Activated naive CD8-positive, alpha-beta T cell treated with anti-CD3 and anti-CD28 coated beads, Interleukin-2, amount 10 ng/mL, durations not matched to agents 7 days and 5 days (primary cell): ENCODE measurements around the gene ZBTB38. TPM values are rescaled to one million over a fixed set of nuclear protein-coding genes. Genes with fewer than 3 reads are reported as not detected.

ENCODE experiments used
- ATAC-seq: fragments of 150-1000 bp; cut with Tn5 transposase; one replicate; pipeline ENCODE4 v1.10.0; 2021; ENCODE audit warnings: low read depth, moderate library complexity
- POLR2A ChIA-PET: fragments of 350-600 bp; sonication (Branson Sonifier 250); formaldehyde crosslinking; loops from one replicate; lab custom pipeline; 2021; ENCODE audit warnings: antibody characterized with exemption; lab: Charles Lee
- DNase-seq: peaks from one replicate; pipeline ENCODE4 v3.0.0; 2021
- H3K27ac Mint-ChIP-seq: one replicate; pipeline ENCODE4 v1.8.0; 2022; ENCODE audit warnings: mild to moderate bottlenecking, mixed read lengths
- H3K27me3 Mint-ChIP-seq: one replicate; pipeline ENCODE4 v1.8.0; 2022; ENCODE audit warnings: mild to moderate bottlenecking, moderate library complexity, mixed read lengths
- H3K36me3 Mint-ChIP-seq: one replicate; pipeline ENCODE4 v1.8.0; 2021; ENCODE audit warnings: mild to moderate bottlenecking, mixed read lengths
- H3K4me1 Mint-ChIP-seq: one replicate; pipeline ENCODE4 v1.8.0; 2021; ENCODE audit warnings: mixed read lengths
- H3K4me3 Mint-ChIP-seq: one replicate; pipeline ENCODE4 v1.8.0; 2022; ENCODE audit warnings: mild to moderate bottlenecking, moderate library complexity, mixed read lengths
- H3K9me3 Mint-ChIP-seq: one replicate; pipeline ENCODE4 v1.8.0; 2021; ENCODE audit warnings: mixed read lengths
- total RNA-seq, 2 experiments: library from RNA; stranded (reverse); gene quantifications; one replicate each; pipeline ENCODE4 v1.2.3, GENCODE V29; 2021

The ZBTB38 gene
- total RNA-seq, 2 experiments from 2014 or later, result 50.1 to 55.1 TPM

DNA sequence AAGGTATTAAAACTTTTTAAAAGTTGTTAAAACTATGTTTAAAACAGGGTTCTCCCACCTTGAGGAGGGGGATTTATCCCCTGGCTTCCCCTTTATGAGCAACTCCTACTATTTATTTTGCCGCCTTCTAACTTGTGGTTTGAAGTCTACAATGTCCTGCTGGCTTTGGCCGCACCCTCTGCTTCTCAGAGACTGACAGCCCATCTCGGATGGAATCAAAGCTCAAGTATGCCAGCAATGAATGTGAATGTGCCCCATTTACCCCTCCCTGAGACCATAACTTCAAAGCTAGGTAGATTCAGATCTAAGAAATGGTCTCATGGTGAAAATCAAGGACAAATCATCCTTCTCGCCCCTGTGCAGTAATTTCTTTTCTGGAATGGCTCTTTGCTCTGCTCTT is 10.3 kb downstream of the ZBTB38 start:
- no peaks in the 10 kb centered on the region for H3K9me3 Mint-ChIP-seq
- DNase-seq, result no peak
- H3K27ac Mint-ChIP-seq, result peak overlapping the region; percentile 9
- POLR2A ChIA-PET, result interaction anchor here (1.4 kb wide), 1 partner anchor 10 kb away, joined by 3 read pairs; no protein-coding TSS in a partner anchor
- no peak for ATAC-seq
- peaks cover 22% of the 10 kb centered on the region for H3K4me1 Mint-ChIP-seq
- H3K36me3 Mint-ChIP-seq, result no peaks in the 10 kb centered on the region
- H3K4me3 Mint-ChIP-seq, result no peak overlapping the region
- H3K27me3 Mint-ChIP-seq, result no peaks in the 10 kb centered on the region

DNA sequence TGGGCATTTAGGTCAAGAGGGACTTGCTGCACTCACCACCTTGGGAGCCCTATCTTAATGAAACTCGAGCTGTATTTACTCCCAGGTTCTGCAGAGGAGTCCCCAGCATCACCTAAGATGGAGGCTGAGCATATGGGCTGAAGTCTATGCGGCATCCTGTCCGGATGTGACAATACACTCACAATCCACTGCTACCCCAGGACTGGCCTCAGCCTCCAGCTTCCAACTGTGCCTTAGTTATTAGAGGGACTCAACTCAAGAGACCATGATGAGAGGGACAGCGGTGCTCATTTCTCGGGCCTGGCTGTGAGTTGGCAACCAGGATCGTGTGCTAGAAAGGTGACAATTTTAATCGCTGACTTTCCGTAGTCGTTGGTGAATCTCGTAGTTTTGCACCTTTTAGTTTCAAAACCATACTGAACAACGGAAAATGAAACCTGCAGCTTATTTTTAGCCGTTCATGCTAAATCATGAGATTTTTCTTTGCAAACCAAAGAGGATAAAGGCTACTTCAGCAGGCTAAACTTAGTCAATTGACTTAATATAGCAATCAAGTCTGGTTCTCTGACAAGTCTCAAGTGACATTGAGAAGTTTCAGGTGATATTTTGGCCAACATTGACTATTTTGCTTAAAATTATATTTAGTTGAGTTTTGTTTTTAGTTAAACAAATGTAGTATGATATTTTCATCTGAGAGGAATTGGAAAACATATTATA is 11.1 kb downstream of the ZBTB38 start:
- H3K4me1 Mint-ChIP-seq, result peaks cover 20% of the 10 kb centered on the region

DNA sequence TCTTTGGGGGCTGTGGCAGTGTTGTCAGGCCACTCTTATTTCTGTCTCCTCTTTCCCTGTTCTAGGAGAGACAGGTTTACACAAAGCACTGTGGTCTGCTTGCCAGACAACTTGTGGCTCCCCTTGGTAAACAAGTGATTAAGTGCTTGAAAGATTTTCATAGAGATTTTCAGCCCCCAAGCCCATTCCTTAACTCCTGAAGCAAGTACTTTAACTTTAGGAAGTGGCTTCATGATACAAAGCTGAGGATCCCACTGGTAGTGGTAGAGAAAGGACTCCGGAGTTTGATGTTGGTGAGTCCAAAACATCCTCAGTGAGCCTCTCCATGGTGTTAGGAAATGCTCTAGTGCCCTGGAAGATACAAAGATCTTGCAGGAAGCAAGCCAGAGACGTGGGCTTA is 12.0 kb downstream of the ZBTB38 start:
- POLR2A ChIA-PET, result no interaction called here
- H3K4me3 Mint-ChIP-seq, result no peak overlapping the region
- no peak overlapping the region for H3K27ac Mint-ChIP-seq
- H3K27me3 Mint-ChIP-seq, result no peaks in the 10 kb centered on the region
- DNase-seq (no peak), ATAC-seq (no peak)
- no peaks in the 10 kb centered on the region for H3K36me3 Mint-ChIP-seq
- H3K4me1 Mint-ChIP-seq, result peaks cover 19% of the 10 kb centered on the region
- H3K9me3 Mint-ChIP-seq, result no peaks in the 10 kb centered on the region

More for the DNA sequence above, 11.1 kb downstream of the ZBTB38 start:
- POLR2A ChIA-PET, result no interaction called here
- no peak overlapping the region for H3K4me3 Mint-ChIP-seq
- H3K27ac Mint-ChIP-seq, result no peak overlapping the region
- ATAC-seq (no peak), DNase-seq (no peak)
- H3K36me3 Mint-ChIP-seq, result no peaks in the 10 kb centered on the region
- no peaks in the 10 kb centered on the region for H3K27me3 Mint-ChIP-seq
- no peaks in the 10 kb centered on the region for H3K9me3 Mint-ChIP-seq

DNA sequence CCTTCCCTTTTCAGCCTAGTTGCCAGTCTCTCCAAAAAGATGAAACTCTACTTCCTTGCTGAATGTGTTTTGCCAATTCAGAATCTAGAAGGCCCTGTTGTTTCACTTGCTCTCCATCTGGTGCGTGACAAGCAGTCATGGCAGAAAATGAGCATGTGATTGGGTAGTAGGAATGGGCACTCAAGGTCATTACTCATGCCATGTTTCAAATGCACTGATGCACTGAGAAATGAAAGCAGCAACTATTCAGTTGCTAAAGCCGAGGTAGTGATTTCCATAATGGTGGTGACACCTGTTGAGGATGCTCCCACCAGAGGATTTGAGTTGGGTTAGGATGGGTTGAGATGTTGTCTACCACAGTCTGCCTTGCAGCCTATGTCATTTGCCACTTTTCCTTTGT is 12.7 kb downstream of the ZBTB38 start:
- ATAC-seq, result no peak
- DNase-seq, result no peak
- Mint-ChIP-seq H3K4me3 (no peak overlapping the region), H3K27me3 (no peaks in the 10 kb centered on the region), H3K36me3 (no peaks in the 10 kb centered on the region), H3K9me3 (no peaks in the 10 kb centered on the region), H3K27ac (no peak overlapping the region), H3K4me1 (peaks cover 11% of the 10 kb centered on the region)
- POLR2A ChIA-PET, result no interaction called here

DNA sequence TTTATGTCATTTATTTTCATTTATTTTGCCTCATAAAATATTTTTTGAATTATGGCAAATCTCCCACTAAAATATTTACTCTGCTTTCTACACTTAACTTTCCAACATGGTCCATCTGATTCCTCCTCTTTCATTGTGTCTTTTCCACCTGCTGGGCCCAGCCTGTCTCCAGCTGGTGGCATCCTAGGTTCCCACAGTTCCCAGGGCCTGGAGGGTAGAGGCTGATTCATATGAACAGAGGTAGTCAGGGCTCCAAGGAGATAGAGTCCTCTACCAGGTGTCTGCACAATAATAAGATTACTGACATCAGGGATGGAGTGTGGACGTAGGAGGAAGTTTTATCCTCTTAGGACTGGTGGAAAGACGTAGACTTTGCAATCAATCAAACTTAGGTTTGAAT is 14.3 kb downstream of the ZBTB38 start:
- peaks cover 13% of the 10 kb centered on the region for H3K27me3 Mint-ChIP-seq
- no peaks in the 10 kb centered on the region for H3K36me3 Mint-ChIP-seq
- ATAC-seq (no peak), DNase-seq (no peak)
- no peak overlapping the region for H3K27ac Mint-ChIP-seq
- POLR2A ChIA-PET, result interaction anchor here (0.5 kb wide), 1 partner anchor 49 kb away, joined by 4 read pairs; no protein-coding TSS in a partner anchor
- H3K4me3 Mint-ChIP-seq, result no peak overlapping the region
- H3K4me1 Mint-ChIP-seq, result no peaks in the 10 kb centered on the region
- H3K9me3 Mint-ChIP-seq, result no peaks in the 10 kb centered on the region

DNA sequence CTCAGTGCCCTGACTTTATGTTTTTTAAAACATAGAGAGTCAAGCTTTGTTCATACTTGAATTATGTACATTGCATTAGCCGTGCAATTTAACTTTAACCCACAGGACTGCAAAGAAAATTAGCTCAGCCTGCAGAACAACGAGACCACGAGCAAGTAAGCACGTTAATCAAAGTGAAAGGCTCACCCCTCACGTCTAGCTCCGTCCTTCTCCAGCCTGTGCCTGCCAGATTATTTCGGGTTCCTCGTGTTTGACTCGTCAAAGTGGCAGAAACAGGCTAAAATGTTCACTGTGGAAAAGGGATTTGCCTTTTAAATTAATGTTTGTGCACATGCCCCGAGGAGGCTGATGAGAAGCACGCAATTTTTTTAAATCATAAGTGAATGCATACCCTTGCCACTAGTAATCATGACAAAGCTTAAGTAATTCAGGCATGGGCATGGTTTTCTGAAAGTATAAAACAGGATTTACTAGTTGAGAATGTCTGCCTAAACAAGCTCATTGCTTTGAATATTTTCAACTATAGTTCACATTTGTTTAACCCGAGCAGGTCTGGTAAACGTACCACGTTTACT is 15.3 kb downstream of the ZBTB38 start:
- Mint-ChIP-seq H3K9me3 (no peaks in the 10 kb centered on the region), H3K4me1 (no peaks in the 10 kb centered on the region), H3K36me3 (no peaks in the 10 kb centered on the region), H3K27me3 (peaks cover 13% of the 10 kb centered on the region), H3K4me3 (no peak overlapping the region), H3K27ac (no peak overlapping the region)
- POLR2A ChIA-PET, result no interaction called here
- ATAC-seq, result no peak
- no peak for DNase-seq

DNA sequence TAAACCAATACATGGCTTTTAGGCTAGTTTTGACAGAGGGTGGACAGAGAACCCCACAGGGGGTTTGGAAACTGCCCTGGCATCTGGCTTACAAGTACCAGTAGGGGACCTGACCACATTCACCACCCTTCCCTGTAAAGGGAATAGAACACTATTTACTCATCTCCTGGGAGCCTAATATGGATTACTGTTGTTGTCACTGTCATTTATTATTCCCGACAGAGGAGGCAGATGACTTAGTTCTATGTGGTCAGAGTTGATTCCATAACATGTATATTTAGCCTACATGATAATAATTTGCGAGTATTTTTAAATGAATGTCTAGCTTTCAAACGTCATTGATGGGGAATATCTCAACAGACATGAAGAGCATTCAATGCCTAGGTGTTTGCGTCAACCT is 15.9 kb downstream of the ZBTB38 start:
- no peak for DNase-seq
- ATAC-seq, result no peak
- Mint-ChIP-seq H3K27ac (no peak overlapping the region), H3K27me3 (peaks cover 13% of the 10 kb centered on the region), H3K36me3 (no peaks in the 10 kb centered on the region), H3K4me1 (peaks cover 4% of the 10 kb centered on the region), H3K9me3 (no peaks in the 10 kb centered on the region), H3K4me3 (no peak overlapping the region)
- POLR2A ChIA-PET, result no interaction called here

DNA sequence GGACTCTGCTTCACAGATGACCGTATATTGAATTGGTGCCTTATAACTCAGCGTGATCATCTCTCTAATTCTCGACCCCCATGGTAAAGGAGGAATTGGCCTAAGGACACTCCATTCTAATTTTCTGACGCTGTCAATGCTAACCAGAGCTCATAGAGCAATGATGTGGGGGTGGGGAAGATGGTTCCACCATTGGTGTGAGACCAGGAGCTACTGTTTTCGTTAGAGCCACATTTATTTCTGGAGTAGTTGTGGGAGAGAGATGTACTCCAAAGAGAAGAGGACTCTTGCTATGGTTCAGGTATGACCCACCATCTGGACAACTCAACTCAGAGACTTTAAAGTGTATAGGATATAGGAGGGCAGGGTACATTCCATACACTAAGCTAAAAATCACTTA is 16.3 kb downstream of the ZBTB38 start:
- peaks cover 4% of the 10 kb centered on the region for H3K4me1 Mint-ChIP-seq
- no peak for DNase-seq
- POLR2A ChIA-PET, result no interaction called here
- no peak overlapping the region for H3K27ac Mint-ChIP-seq
- no peaks in the 10 kb centered on the region for H3K36me3 Mint-ChIP-seq
- H3K9me3 Mint-ChIP-seq, result no peaks in the 10 kb centered on the region
- peaks cover 13% of the 10 kb centered on the region for H3K27me3 Mint-ChIP-seq
- no peak overlapping the region for H3K4me3 Mint-ChIP-seq
- no peak for ATAC-seq

DNA sequence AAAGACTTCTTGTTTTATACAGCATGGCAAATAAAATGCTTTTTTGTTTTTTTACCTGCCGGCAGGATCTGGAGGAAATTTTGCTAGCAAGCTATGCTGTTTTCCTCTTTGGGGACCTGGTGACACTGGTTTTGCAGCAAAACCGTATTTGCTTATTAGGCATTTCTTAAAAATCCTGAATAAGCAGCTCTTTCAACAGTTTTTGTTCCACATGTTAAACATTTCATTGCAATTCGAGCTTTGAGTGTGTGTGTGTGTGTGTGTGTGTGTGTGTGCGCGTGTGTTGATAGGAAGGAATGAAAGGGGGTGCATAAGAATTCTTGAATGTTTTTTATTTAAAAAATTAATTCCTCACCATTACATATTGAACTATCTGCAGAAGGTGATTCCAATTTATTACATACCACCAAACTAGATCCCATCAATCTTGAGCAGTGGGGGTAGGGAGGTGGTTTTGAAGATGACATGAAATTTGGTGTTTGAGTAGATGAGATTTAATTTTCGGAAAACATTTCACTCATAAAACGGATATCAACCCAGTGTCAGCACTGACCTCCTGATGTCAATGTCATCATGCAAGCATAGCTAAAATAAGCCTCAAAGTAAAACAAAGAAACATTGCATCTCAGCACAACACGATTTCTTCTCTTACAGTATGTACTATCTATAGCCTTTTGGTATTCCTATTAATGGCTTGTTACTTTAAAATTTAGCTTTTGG is 17.3 kb downstream of the ZBTB38 start:
- POLR2A ChIA-PET, result no interaction called here
- ATAC-seq (no peak), DNase-seq (no peak)
- H3K27ac Mint-ChIP-seq, result no peak overlapping the region
- peaks cover 13% of the 10 kb centered on the region for H3K27me3 Mint-ChIP-seq
- H3K36me3 Mint-ChIP-seq, result peaks cover 2% of the 10 kb centered on the region
- H3K4me1 Mint-ChIP-seq, result peaks cover 4% of the 10 kb centered on the region
- H3K9me3 Mint-ChIP-seq, result no peaks in the 10 kb centered on the region
- no peak overlapping the region for H3K4me3 Mint-ChIP-seq

DNA sequence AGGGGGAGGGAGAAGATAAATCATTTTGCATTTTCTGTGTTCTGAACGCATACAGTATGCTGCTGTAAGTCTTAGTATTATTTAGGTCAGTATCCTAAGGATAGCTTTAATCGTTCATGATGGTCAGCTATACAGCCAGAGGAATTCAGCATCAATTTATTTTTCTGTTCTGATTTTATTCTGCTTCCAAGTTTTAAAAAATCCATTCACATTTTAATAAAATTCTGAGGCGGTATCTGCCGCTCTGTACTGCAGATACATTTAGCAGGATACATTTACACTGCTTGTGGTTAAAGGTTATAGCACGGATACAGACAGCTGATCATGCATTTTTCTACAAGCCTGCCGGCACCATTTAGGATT is 17.8 kb downstream of the ZBTB38 start:
- POLR2A ChIA-PET, result no interaction called here
- H3K9me3 Mint-ChIP-seq, result no peaks in the 10 kb centered on the region

DNA sequence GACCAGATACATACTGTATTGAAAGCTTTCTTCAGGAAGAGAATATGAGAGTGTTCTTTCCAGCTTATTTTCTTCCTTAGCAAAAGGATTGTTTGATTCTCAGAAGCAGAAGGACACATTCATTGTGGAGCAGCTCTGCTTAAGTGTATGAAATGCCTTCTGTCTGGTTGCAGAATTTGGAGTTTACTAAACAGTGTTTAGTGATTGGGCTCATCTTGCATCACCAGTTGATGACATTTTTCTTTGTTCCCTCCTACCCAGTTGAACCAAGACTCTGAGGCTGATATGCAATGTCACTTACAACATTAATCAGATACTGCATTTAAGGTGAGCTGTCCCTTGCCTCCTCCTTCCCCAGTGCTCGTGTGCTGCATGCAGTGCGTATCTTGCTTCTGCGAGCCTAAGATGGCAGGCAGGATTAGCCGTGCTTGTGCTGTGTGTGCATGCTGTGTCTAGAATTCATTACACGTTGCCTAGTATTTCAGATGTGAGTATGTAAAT is 18.4 kb downstream of the ZBTB38 start:
- H3K36me3 Mint-ChIP-seq, result peaks cover 3% of the 10 kb centered on the region
- peaks cover 4% of the 10 kb centered on the region for H3K4me1 Mint-ChIP-seq
- POLR2A ChIA-PET, result no interaction called here
- H3K4me3 Mint-ChIP-seq, result no peak overlapping the region
- ATAC-seq (no peak), DNase-seq (no peak)
- H3K27me3 Mint-ChIP-seq, result peaks cover 13% of the 10 kb centered on the region
- no peaks in the 10 kb centered on the region for H3K9me3 Mint-ChIP-seq
- H3K27ac Mint-ChIP-seq, result no peak overlapping the region

More for the DNA sequence above, 17.8 kb downstream of the ZBTB38 start:
- DNase-seq (no peak), ATAC-seq (no peak)
- Mint-ChIP-seq H3K27ac (no peak overlapping the region), H3K27me3 (peaks cover 13% of the 10 kb centered on the region), H3K4me1 (peaks cover 4% of the 10 kb centered on the region), H3K36me3 (peaks cover 3% of the 10 kb centered on the region), H3K4me3 (no peak overlapping the region)

DNA sequence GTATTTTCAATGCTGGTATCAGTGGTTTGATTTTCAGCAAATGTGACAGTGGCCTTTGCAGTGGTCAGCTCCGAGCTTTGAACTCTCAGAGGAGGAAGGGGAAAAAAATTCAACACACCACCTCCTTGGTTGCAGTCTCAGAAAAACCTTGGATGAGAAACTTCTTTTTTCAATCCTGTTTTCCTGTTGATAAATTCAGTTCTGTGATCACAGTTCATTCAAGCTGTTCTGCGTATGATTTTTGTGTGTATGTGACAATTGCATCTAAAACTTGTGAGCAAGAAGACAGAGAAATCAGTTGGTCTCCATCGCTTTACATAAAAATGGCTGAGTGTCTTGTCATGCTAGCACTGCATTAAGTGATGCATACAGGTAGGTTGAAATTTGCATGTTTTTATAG is 19.2 kb downstream of the ZBTB38 start:
- peaks cover 13% of the 10 kb centered on the region for H3K27me3 Mint-ChIP-seq
- no peak overlapping the region for H3K27ac Mint-ChIP-seq
- DNase-seq (no peak), ATAC-seq (no peak)
- POLR2A ChIA-PET, result interaction anchor here (1.1 kb wide), 2 partner anchors 25 to 33 kb away, joined by 3 to 5 read pairs; no protein-coding TSS in a partner anchor
- peaks cover 5% of the 10 kb centered on the region for H3K4me1 Mint-ChIP-seq
- no peaks in the 10 kb centered on the region for H3K9me3 Mint-ChIP-seq
- H3K36me3 Mint-ChIP-seq, result peaks cover 3% of the 10 kb centered on the region
- no peak overlapping the region for H3K4me3 Mint-ChIP-seq

DNA sequence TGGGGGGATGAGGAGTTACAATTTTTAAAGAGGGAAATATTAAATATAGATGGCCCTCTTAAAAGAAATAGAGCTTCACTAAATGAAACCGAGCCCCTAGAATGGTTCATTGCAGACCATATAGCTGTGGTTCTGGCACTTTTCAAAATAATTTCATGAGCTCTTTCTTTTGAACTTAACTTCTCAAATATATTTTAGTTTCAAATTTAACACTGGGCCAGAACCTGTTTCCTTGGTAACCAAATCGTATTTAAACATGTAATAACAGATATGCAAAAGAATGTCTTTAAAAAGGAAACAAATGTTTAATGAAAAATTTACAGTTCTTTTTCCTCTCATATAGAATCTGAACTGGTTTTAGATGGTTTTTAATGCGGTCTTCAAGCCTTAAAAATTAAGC is 20.1 kb downstream of the ZBTB38 start:
- peaks cover 3% of the 10 kb centered on the region for H3K36me3 Mint-ChIP-seq
- H3K27me3 Mint-ChIP-seq, result peaks cover 13% of the 10 kb centered on the region
- POLR2A ChIA-PET, result interaction anchor here (1.1 to 1.2 kb wide), 3 partner anchors 11 to 32 kb away, joined by 3 to 5 read pairs (median 3); no protein-coding TSS in a partner anchor
- no peaks in the 10 kb centered on the region for H3K9me3 Mint-ChIP-seq
- H3K4me3 Mint-ChIP-seq, result peak overlapping the region; percentile 29
- no peak for ATAC-seq
- no peak for DNase-seq
- no peak overlapping the region for H3K27ac Mint-ChIP-seq
- H3K4me1 Mint-ChIP-seq, result peaks cover 5% of the 10 kb centered on the region
